Measurements from ENCODE around the gene SYNJ2.

The SYNJ2 gene

DNA sequence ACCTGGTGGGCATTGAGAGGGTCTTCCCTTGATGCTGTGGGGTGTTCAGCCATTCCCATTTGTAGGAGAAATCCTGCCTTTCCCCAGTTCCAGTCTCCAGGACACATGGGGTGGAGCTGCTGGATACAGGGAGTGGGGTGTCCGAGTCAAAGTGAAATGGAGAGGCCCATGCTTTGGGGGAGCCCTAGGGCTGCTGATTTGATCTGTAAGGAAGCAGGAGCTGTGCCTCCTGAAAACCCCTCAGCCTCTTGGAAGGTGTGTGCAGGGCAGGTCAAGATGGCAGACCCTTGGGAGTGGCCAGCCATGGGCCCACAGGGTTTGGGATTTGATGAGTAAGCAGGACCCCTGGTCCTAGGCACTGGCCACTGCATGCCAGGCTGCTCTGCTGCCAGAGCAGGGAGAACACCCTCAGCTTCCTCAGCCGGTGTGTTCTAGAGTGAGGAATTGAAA lies 104.4 kb downstream of the SYNJ2 start:
- DNase-seq: peak in 1 of 2 donors; percentile 18

DNA sequence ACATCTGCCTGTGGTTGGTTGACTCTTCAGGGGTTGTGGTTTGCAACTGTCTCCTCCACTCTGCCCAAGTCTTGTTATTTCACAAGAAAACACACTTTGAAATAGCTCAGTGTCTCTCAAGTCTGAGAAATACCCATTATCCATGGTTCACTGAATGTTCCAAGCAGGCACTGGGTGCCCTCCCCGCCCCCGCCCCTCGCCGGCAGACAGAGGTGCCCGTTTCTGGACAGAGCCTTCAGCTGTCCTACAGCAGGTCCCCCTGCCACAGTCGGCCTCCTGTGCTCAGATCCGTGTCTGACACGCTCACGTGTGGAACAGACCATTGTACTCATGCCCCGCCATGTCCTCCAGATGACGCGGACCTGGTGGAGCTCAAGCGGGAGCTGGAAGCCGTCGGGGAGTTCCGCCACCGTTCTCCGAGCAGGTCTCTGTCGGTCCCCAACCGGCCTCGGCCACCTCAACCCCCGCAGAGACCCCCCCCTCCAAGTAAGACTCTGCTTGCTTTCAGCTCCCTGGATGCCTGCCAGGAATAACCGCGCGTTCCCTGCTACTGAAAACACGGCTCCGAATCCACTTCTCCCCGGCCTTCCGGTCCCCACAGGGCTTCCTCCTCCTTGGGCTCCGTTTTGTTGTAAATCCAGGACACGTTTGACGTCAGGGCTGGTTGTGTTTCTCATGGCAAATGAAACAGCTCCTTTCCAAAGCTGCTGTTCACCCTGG lies 105.0 kb downstream of the SYNJ2 start:
- DNase-seq: peak in 1 of 2 donors; percentile 38

DNA sequence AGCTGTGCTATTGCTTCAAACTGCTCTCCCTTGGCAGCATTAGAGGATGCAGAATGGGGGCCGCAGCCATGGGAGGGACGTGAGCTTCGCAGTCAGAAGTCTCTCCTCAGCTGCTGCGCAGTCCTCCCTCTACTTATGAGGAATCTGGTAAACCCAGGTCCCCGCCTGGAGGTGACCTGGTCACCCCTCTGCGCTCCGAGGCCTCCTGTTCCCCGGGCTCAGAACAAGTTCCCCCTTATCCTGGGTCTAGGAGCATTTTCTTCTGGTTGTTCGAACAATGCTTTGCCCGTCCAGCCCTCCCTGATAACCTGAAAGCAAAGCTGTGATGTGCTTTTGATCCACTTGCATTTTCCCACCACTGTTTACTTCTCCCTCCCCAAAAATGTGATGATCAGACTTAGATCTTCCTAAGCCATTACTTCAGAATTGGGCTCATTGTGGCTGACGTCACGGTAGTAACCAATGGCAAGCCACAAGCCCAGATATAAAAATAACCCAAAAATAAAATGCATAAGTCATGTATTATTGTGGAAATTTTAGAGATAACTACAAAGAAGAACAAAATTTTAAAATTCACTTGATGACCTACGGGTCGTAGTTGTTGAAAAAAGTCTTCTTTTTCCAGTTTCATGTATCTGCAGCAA lies 105.7 kb downstream of the SYNJ2 start:
- DNase-seq: no peak

DNA sequence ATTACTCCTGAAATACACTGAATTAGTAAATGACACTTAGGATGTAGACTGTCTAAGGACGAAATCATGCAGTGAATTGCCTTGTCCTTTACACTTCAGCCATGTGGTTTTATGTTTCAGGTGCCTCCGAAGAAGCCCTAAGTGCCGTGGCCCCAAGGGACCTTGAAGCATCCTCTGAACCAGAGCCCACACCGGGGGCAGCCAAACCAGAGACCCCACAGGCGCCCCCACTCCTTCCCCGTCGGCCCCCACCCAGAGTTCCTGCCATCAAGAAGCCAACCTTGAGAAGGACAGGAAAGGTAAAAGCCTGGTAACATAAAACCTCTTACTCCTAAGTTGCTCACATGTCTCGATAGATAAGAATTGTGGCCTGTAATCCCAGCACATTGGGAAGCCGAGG lies 111.1 kb downstream of the SYNJ2 start:
- no peak for DNase-seq

DNA sequence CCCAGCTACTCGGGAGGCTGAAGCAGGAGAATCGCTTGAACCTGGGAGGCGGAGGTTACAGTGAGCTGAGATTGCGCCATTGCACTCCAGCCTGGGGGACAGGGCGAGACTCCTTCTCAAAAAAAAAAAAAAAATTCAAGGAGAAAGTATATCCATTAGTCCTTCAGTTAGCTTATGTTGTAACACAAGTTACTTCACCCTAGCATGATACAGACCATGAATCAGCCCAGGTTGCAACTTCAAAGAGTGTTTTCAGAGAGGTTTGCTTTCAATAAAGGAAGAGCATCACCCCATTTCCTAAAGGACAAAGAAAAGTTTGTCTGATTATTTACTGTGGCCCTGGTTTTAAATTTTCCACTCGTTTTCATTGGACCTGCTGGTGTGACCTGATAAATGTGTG lies 113.4 kb downstream of the SYNJ2 start:
- no peak for DNase-seq

DNA sequence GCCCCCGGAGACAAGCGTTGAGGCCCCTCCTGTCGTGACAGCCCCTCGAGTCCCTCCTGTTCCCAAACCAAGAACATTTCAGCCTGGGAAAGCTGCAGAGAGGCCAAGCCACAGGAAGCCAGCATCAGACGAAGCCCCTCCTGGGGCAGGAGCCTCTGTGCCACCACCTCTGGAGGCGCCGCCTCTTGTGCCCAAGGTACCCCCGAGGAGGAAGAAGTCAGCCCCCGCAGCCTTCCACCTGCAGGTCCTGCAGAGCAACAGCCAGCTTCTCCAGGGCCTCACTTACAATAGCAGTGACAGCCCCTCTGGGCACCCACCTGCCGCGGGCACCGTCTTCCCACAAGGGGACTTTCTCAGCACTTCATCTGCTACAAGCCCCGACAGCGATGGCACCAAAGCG lies 114.0 kb downstream of the SYNJ2 start:
- DNase-seq: no peak

DNA sequence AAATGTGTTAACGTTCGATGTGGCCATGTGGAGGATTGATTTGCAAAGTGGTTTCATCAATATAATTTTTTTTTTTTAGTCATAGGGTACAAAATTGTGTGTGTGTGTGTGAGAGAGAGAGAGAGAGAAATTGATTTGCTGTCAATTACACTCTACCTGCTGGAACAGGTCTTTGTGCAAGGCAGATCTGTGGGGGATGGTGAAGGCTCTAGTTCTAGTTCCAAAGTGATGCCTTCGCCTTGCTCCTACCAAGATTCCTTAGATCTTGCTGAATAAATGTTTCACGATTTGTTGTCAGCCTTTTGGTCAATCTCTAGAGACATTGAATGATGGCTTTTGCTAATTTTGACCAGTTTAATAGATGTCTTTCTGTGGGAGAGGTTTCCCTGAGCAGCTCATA lies 121.6 kb downstream of the SYNJ2 start:
- DNase-seq: no peak

DNA sequence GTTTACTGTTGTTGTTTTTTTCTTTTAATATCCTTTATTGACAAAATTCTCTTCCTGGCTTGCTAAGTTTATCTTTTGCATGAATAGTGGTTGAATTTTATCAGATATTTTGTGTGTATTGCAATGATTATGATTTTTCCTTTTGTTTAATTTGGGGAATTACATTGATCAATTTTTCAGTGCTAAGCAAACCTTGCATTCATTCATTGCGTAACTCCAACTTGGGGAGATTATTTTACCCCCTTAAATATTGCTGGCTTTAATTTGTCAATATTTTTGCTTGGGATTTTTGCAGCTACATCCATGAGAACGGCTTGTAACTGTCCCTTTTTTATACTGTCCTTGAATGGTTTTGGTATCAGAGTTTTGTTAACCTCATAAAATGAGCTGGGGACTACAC lies 123.0 kb downstream of the SYNJ2 start:
- no peak for DNase-seq

DNA sequence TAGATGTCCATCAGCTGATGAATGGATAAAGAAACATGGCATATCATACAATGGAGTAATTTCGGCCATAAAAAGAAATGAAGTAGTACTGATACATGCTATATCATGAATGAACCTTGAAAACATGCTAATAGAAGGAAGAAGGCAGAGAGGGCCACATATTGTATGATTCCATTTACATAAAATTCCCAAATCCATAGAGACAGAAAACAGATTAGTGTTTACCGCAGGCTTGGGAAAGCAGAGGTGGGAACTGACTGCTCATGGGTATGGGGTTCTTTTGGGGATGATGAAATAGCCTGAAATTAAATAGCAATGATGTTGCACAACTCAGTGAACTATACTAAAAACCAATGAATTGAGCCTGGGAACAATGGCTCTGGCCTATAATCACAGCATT lies 128.1 kb downstream of the SYNJ2 start:
- no peak for DNase-seq

DNA sequence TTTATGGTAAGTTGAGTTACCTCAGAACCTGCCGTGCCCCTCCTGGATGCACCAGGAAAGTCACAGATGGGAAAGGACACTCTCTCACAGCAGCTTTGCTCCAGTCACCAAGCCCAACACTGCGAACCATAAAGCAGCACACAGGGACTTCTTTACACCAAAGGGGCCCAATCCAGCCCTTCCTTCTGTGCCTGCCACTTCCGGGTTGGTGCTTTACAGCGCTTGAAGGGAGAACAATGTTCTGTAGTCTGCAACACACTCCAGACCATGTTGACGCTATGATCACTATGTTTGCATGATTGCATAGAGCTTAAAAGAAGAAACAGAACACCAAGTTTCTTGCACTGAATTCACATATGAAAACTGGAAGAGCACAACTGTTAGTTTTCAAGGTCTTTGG lies 129.3 kb downstream of the SYNJ2 start:
- no peak for DNase-seq

DNA sequence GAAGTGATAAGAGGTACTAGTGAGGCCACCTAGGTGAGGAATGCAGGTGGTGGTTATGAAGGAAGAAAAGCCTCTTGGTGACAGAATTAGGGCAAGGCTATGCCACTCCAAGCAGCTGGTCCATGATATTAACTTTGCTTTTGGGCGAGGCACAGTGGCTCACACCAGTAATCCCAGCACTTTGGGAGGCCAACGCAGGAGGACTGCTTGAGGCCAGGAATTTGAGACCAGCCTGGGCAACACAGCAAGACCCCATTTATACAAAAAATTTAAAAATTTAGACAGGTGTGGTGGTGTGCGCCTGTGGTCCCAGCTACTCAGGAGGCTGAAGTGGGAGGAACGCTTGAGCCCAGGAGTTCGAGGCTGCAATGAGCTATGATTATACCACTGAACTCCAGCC lies 130.3 kb downstream of the SYNJ2 start:
- DNase-seq: no peak

DNA sequence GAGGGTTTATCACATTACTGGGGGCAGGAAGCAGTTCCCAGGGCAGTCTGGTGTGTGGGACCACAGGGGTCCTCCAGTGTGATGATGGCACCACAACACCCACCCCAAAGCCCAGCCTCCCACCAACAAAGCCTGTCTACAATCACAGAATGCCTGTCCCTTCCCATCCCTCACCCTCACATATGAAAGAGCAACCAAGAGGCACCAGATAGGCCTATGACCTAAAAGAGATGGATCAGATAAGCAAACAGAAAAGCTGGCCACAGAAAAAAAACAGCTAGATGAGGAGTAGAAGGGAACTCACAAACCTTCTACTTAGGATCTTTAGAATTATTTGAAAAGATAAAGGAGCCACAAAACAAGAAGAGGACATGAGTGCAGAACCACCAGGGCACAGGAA lies 132.1 kb downstream of the SYNJ2 start:
- DNase-seq: no peak

DNA sequence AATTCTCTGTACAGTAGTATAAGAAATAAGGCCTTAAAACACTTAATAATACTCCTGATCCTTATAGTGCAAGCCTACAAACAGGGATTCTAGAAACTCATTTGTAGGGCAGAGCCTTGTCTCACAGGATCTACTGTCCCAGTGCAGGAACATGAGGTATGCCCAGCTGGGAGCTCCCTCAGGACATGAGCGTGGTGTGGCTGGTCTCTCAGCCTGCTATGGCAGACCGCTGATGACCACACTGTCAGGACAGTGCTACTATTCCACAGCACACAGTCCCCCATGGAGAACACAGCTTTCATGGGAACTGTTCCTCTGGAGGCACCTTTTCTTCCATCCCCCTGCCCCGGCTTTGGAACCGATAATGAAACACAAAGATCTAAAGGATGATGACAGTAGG lies 133.4 kb downstream of the SYNJ2 start:
- DNase-seq: no peak

DNA sequence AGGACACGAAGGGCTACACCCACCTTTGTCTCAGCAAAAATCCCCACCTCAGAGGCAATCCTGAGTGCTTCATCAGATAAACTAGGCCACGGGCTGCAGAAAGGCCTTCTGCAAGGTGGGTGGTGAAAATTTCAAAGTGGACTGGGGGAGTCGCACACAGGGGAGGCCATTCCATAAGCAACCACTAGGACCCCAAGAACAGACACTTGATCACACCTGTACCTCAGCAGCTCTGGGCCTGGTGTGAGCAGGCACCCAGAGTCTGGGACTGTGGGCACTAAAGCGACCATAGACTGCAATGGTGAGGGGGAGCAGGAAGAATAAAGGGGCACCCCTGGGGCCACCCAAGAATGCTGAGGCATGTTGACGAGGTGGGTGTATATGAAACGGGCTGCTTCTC lies 133.8 kb downstream of the SYNJ2 start:
- DNase-seq: no peak

DNA sequence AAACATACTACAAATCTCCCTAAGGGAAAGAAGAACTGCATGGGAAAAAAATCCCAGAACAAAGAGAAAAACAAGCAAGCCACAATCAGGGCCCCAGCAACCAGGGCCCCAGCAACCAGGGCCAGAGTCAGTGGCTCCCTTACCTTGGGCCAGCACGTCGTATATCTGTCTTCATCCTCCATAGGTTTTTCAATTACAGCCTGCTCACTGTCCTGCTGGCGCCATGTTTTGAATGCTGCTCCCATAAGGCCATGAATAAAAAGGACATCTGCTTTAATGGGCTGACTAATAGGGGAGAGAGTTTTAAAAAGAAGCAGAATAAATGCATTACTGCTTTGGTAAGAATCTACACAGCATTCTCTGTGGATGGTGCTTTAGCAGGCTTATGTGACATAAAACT lies 137.2 kb downstream of the SYNJ2 start:
- DNase-seq: no peak

DNA sequence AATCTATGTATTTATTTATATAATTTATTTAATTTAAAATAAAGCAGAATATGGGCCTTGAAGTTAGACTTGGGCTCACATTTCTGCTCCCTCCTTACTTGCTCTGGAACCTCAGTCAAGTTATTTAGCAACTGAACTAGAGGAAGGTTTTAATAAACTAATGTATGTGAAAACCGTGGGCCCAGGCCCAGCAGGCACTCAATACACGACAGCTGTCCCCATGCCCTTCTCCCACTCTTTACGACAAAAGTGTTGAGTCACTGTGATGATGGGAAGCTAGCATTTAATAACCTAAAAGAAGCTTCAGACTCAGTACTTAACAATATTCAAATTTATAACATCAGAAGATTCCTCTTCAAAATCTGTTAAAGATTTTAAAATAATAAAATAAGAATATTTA lies 139.7 kb downstream of the SYNJ2 start:
- DNase-seq: no peak

DNA sequence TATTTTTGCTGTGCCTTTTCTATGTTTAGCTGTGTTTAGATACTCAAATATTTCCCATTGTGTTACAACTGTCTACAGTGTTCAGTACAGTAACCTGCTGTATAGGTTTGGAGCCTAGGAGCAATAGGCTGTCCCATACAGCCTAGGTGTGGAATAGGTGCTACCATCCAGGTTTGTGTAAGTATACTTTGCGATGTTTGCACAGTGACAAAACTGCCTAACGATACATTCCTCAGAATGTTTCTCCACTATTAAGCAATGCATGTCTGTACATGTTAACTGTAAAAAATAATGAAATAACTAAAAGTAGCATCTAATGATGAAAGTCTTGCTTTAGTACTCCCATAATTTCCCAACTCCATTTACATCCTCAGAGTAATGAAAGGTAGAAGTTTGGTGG lies 140.4 kb downstream of the SYNJ2 start:
- no peak for DNase-seq

DNA sequence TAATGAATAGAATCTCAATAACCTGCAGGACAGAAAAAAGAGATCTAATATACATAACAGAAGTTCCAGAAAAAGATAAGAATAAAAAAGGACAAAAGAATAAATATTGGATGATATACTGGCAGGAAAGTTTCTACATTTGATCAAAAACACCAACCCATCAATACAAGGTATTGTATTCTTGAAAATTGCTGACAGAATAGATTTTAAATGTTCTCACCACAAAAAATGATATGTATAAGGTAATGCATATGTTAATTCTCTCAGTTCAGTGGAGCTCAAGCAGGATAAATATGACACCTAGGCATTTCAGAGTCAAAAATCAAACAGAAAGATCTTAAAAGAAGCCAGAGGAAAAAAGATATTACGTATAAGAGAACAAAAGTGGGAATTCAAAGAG lies 142.6 kb downstream of the SYNJ2 start:
- no peak for DNase-seq

DNA sequence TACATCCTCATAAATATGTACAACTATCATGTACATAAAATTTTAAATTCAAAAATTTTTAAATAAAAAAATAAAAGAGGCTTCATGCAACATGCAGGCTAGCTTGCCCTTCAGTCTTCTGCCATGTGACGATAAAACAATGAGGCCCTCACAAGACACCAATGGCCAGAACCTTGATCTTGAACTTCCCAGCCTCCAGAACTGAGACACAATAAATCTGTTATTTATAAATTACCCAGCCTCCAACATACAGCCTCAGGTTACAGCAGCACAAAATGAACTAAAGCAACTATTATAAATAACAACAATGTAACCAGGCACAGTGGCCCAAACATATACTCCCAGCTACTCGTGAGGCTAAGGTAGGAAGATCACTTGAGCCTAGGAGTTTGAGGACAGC lies 143.6 kb downstream of the SYNJ2 start:
- DNase-seq: no peak

DNA sequence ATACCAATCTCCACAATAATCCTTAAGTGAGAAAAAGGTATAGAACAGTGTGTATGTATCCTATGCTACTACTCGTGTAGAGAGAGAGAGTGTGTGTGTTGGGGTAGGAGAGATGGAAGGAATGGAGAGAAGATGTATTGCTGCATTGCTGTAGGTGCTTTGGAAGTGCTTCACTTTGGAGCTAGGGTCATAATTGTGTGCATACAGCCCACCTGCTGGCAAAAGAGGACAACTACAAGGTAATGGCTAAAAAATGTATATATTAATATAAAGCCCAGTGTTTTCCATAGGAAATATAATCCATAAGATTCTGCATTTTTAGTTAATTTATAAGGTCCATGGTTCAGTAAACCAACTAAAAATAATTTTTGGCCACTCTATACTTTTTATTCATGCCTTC lies 150.3 kb downstream of the SYNJ2 start:
- DNase-seq: peak in 1 of 2 donors; percentile 26

DNA sequence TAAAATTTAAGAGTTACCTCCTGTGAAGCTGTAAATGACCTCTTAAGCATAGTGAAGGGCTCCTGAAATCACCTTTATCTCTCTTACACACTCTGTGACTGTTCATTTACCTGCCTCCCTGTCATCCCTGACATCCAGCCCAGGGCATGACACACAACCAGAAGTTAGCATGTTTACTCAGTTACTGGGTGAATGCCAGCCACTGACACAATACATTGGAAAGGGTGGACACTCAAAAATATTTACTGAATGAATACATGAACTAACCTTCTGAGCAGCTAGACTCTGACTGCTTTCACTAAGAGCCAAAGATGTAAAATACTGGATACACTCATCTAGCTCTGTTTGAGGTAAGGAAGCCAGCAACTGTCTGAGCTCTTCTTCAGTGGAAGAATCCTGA lies 161.1 kb downstream of the SYNJ2 start:
- DNase-seq: no peak

DNA sequence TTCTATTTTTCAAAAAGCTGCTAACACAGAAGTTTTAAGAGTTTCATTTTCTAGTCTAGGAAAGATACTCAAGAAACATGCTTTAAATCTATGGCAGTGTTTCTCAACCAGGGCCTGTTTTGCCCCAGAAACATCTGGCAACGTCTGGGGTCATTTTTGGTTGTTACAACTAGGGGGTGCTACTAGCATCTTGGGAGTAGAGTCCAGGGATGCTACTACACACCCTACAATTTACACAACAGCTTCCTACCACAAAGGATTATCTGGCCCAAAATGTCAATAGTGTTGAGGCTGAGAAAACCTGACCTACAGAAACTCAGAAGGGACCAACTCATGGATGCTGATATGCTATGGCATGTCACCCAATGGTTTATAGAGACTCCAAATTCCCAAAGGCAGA lies 162.0 kb downstream of the SYNJ2 start:
- DNase-seq: no peak

Measured in CD4-positive, alpha-beta T cell treated with Interleukin-4 for 1 hour (primary cell).